GM10266 (cell line): ENCODE measurements around the gene ALG9.

Experiments used
- DNase-seq: peaks from one replicate; pipeline ENCODE4 v3.0.0; 2012; ENCODE audit errors: extremely low spot score
- CTCF ChIP-seq: IDR thresholded peaks from 2 replicates; pipeline ENCODE4 v1.5.1; 2012; ENCODE audit warnings: mild to moderate bottlenecking, low read depth; ENCODE audit not compliant: control insufficient read depth, insufficient read depth; ENCODE audit errors: missing control alignments

ALG9 gene

GRCh38 chr11:111878849-111879636, 7.7 kb upstream of the ALG9 start, which contains the start of the genes CFAP68 and FDXACB1:
CFAP68 (plus strand) TSS chr11:111879541; CDS start chr11:111879561, 20 bp downstream.
FDXACB1 (minus strand) TSS chr11:111879165; CDS start chr11:111879132, 33 bp downstream.
- DNase-seq, result peak; percentile 91
- peak; percentile 87 for TF ChIP-seq CTCF

- no peak for DNase-seq
- TF ChIP-seq CTCF, result no peak
Measured at GRCh38 chr11:111878385-111878848, 7.0 kb upstream of the ALG9 start.

GRCh38 chr11:111871693-111872161, 346 bp upstream of the ALG9 start:
- no peak for DNase-seq
- no peak for TF ChIP-seq CTCF

GRCh38 chr11:111870522-111870885, 877 bp downstream of the ALG9 start:
- TF ChIP-seq CTCF, result no peak
- DNase-seq, result no peak

GRCh38 chr11:111870113-111870512, 1.3 kb downstream of the ALG9 start:
- no peak for DNase-seq
- no peak for TF ChIP-seq CTCF

GRCh38 chr11:111860257-111860656, 11.1 kb downstream of the ALG9 start:
- no peak for TF ChIP-seq CTCF
- no peak for DNase-seq

- DNase-seq, result no peak
- no peak for TF ChIP-seq CTCF
Measured at GRCh38 chr11:111855506-111855905, 15.9 kb downstream of the ALG9 start.
